ENCODE results near the gene PRIMA1. TPM values are rescaled to one million over a fixed set of nuclear protein-coding genes. Genes with fewer than 3 reads are reported as not detected.

Gene PRIMA1
- total and polyA plus RNA-seq, 4 donors = 0.22 to 0.78 (median 0.53) TPM

GRCh38 chr14:93825235-93825553 lies 36.9 kb upstream of the PRIMA1 start:
- 52 to 66% methylated on average over 14 of the region's 14 CpGs for WGBS, 2 donors
- Histone ChIP-seq H3K9ac (ENCODE audit: insufficient read depth in 1 of 2, low read length in 2 of 2) (no peak overlapping the region), H3K4me3 (no peak overlapping the region), H3K36me3 (ENCODE audit: control insufficient read depth in 4 of 4, insufficient read depth in 4 of 4, low read length in 4 of 4) (no peaks in the 10 kb centered on the region), H3K4me1 (ENCODE audit: control insufficient read depth in 5 of 5, insufficient read depth in 5 of 5, low read length in 5 of 5) (no peaks in the 10 kb centered on the region), H3K27ac (ENCODE audit: low read depth in 1 of 2, low read length in 1 of 2) (no peak overlapping the region), H3K27me3 (ENCODE audit: control insufficient read depth in 3 of 3, insufficient read depth in 3 of 3, low read length in 2 of 3) (no peaks in the 10 kb centered on the region), H3K9me3 (ENCODE audit: control insufficient read depth in 4 of 4, insufficient read depth in 3 of 4, low read length in 3 of 4) (peaks cover 0 to 7% (median 0%) of the 10 kb centered on the region in 4 donors)
- no peak for TF ChIP-seq CTCF (IDR thresholded peaks at IDR 0.05; ENCODE audit: control extremely low read depth, extremely low read depth)
- no peak for ATAC-seq (ENCODE audit: insufficient read depth, low FRiP score)
- DNase-seq = no peak

GRCh38 chr14:93824518-93825234 lies 36.4 kb upstream of the PRIMA1 start:
- Histone ChIP-seq H3K4me3 (no peak overlapping the region), H3K27me3 (ENCODE audit: control insufficient read depth in 3 of 3, insufficient read depth in 3 of 3, low read length in 2 of 3) (no peaks in the 10 kb centered on the region), H3K27ac (ENCODE audit: low read depth in 1 of 2, low read length in 1 of 2) (no peak overlapping the region), H3K36me3 (ENCODE audit: control insufficient read depth in 4 of 4, insufficient read depth in 4 of 4, low read length in 4 of 4) (no peaks in the 10 kb centered on the region), H3K9ac (ENCODE audit: insufficient read depth in 1 of 2, low read length in 2 of 2) (no peak overlapping the region), H3K4me1 (ENCODE audit: control insufficient read depth in 5 of 5, insufficient read depth in 5 of 5, low read length in 5 of 5) (no peaks in the 10 kb centered on the region), H3K9me3 (ENCODE audit: control insufficient read depth in 4 of 4, insufficient read depth in 3 of 4, low read length in 3 of 4) (peaks cover 0 to 7% (median 0%) of the 10 kb centered on the region in 4 donors)
- 75 to 86% methylated on average over 30 to 33 of the region's 33 CpGs for WGBS, 2 donors
- DNase-seq (no peak), ATAC-seq (ENCODE audit: insufficient read depth, low FRiP score) (no peak)
- no peak for TF ChIP-seq CTCF (IDR thresholded peaks at IDR 0.05; ENCODE audit: control extremely low read depth, extremely low read depth)

GRCh38 chr14:93824076-93824475 lies 35.8 kb upstream of the PRIMA1 start:
- no peak for ATAC-seq (ENCODE audit: insufficient read depth, low FRiP score)
- DNase-seq = no peak

More at GRCh38 chr14:93824076-93824475, 35.8 kb upstream of the PRIMA1 start:
- Histone ChIP-seq H3K27me3 (ENCODE audit: control insufficient read depth in 3 of 3, insufficient read depth in 3 of 3, low read length in 2 of 3) (no peaks in the 10 kb centered on the region), H3K27ac (ENCODE audit: low read depth in 1 of 2, low read length in 1 of 2) (no peak overlapping the region), H3K9ac (ENCODE audit: insufficient read depth in 1 of 2, low read length in 2 of 2) (no peak overlapping the region), H3K9me3 (ENCODE audit: control insufficient read depth in 4 of 4, insufficient read depth in 3 of 4, low read length in 3 of 4) (peaks cover 0 to 7% (median 0%) of the 10 kb centered on the region in 4 donors), H3K4me3 (no peak overlapping the region), H3K36me3 (ENCODE audit: control insufficient read depth in 4 of 4, insufficient read depth in 4 of 4, low read length in 4 of 4) (no peaks in the 10 kb centered on the region), H3K4me1 (ENCODE audit: control insufficient read depth in 5 of 5, insufficient read depth in 5 of 5, low read length in 5 of 5) (no peaks in the 10 kb centered on the region)
- WGBS, 2 donors = 69 to 76% methylated on average over 9 of the region's 9 CpGs
- no peak for TF ChIP-seq CTCF (IDR thresholded peaks at IDR 0.05; ENCODE audit: control extremely low read depth, extremely low read depth)

Data from lung (tissue), 12 donors.